Neutrophil (primary cell): ENCODE measurements around the gene LRIT2.
"Not testable (repeated sequence)": the region's sequence is repeated elsewhere in the genome, so short reads cannot be mapped to it uniquely, and the experiment has no call there.

ENCODE experiments used
- H3K27ac ChIP-seq: fragments of 200-600 bp; sonication (generic); 2 replicates; pipeline ENCODE4 v1.5.1; 2016; ENCODE audit warnings: mild to moderate bottlenecking, moderate library complexity
- H3K27me3 ChIP-seq: fragments of 200-600 bp; sonication (generic); 2 replicates; pipeline ENCODE4 v1.6.0; 2016; ENCODE audit warnings: mild to moderate bottlenecking
- H3K36me3 ChIP-seq: fragments of 200-600 bp; sonication (generic); 2 replicates; pipeline ENCODE4 v1.5.1; 2017
- H3K4me1 ChIP-seq, 2 experiments: fragments of 200-600 bp in 1 of 2; sonication (generic) in 1 of 2; 1 replicate in 1 of 2; 2 replicates in 1 of 2; pipeline versions ENCODE4 v1.5.1 to v1.6.1; 2013 to 2016; ENCODE audit warnings: low read depth in 1 of 2, low read length in 1 of 2, mild to moderate bottlenecking in 1 of 2, moderate library complexity in 1 of 2; ENCODE audit not compliant: control insufficient read depth in 1 of 2, insufficient read depth in 1 of 2
- H3K4me3 ChIP-seq, 2 experiments: fragments of 200-600 bp in 1 of 2; sonication (generic) in 1 of 2; 1 replicate in 1 of 2; 2 replicates in 1 of 2; pipeline ENCODE4 v1.5.1; 2013 to 2016; ENCODE audit warnings: low read depth in 1 of 2, low read length in 1 of 2, mild to moderate bottlenecking in 1 of 2, moderate library complexity in 1 of 2
- H3K9me3 ChIP-seq: fragments of 200-600 bp; sonication (generic); 2 replicates; pipeline ENCODE4 v1.5.1; 2016
- CTCF ChIP-seq: fragments of 200-600 bp; sonication (generic); IDR thresholded peaks from 2 replicates; pipeline ENCODE4 v1.5.1; 2016; ENCODE audit warnings: antibody characterized with exemption

The LRIT2 gene

GRCh38 chr10:84190621-84191020, 34.7 kb downstream of the LRIT2 start:
- H3K36me3 ChIP-seq: no peaks in the 10 kb centered on the region
- H3K27me3 ChIP-seq: peaks cover 77% of the 10 kb centered on the region
- no peak overlapping the region for H3K27ac ChIP-seq
- no peaks in the 10 kb centered on the region for H3K9me3 ChIP-seq
- H3K4me3 ChIP-seq: no peak overlapping the region
- H3K4me1 ChIP-seq: peaks cover 0 to 9% of the 10 kb centered on the region in 2 experiments
- no peak for TF ChIP-seq CTCF

- Histone ChIP-seq H3K27me3 (peaks cover 59% of the 10 kb centered on the region), H3K4me1 (no peaks in the 10 kb centered on the region), H3K9me3 (no peaks in the 10 kb centered on the region), H3K4me3 (no peak overlapping the region), H3K36me3 (no peaks in the 10 kb centered on the region), H3K27ac (no peak overlapping the region)
- no peak for TF ChIP-seq CTCF
Observed at GRCh38 chr10:84188815-84189214, 36.5 kb downstream of the LRIT2 start.

- Histone ChIP-seq H3K36me3 (no peaks in the 10 kb centered on the region), H3K4me3 (no peak overlapping the region), H3K27me3 (peaks cover 27% of the 10 kb centered on the region), H3K4me1 (no peaks in the 10 kb centered on the region), H3K27ac (no peak overlapping the region), H3K9me3 (no peaks in the 10 kb centered on the region)
- no peak for TF ChIP-seq CTCF
Observed at GRCh38 chr10:84185526-84186175, 39.7 kb downstream of the LRIT2 start.

GRCh38 chr10:84184517-84184916, 40.8 kb downstream of the LRIT2 start:
- Histone ChIP-seq H3K27me3 (peaks cover 19% of the 10 kb centered on the region), H3K4me1 (no peaks in the 10 kb centered on the region), H3K27ac (no peak overlapping the region), H3K4me3 (no peak overlapping the region), H3K36me3 (no peaks in the 10 kb centered on the region), H3K9me3 (no peaks in the 10 kb centered on the region)
- TF ChIP-seq CTCF: no peak

GRCh38 chr10:84181631-84182030, 43.7 kb downstream of the LRIT2 start:
- no peak overlapping the region for H3K4me3 ChIP-seq
- no peaks in the 10 kb centered on the region for H3K9me3 ChIP-seq
- no peaks in the 10 kb centered on the region for H3K27me3 ChIP-seq
- no peaks in the 10 kb centered on the region for H3K36me3 ChIP-seq
- no peaks in the 10 kb centered on the region for H3K4me1 ChIP-seq
- no peak for TF ChIP-seq CTCF
- H3K27ac ChIP-seq: no peak overlapping the region

- not testable (repeated sequence) for H3K27me3 ChIP-seq, H3K4me3 ChIP-seq, H3K9me3 ChIP-seq, H3K36me3 ChIP-seq, H3K4me1 ChIP-seq, H3K27ac ChIP-seq
Observed at GRCh38 chr10:84180386-84180785, 45.0 kb downstream of the LRIT2 start.
